Stimulated activated naive CD4-positive, alpha-beta T cell treated with Interleukin-2 at 50 U/mL for 16 hours (primary cell): Measurements from ENCODE around the gene NUDCD3.

Experiments used
- DNase-seq: peaks from one replicate; lab custom pipeline; 2025; lab: John Stamatoyannopoulos, UW

NUDCD3 gene

GRCh38 chr7:44353668-44354067 is 136.8 kb downstream of the NUDCD3 start:
- DNase-seq: no peak

GRCh38 chr7:44348851-44349781 is 141.3 kb downstream of the NUDCD3 start:
- no peak for DNase-seq

- no peak for DNase-seq
Observed at GRCh38 chr7:44348300-44348699, 142.2 kb downstream of the NUDCD3 start.

GRCh38 chr7:44347546-44348114 is 142.8 kb downstream of the NUDCD3 start:
- no peak for DNase-seq

GRCh38 chr7:44346063-44346462 is 144.4 kb downstream of the NUDCD3 start:
- DNase-seq: no peak

GRCh38 chr7:44341401-44341800 is 149.1 kb downstream of the NUDCD3 start:
- no peak for DNase-seq

GRCh38 chr7:44338600-44338999 is 151.9 kb downstream of the NUDCD3 start:
- no peak for DNase-seq

- DNase-seq: no peak
Observed at GRCh38 chr7:44336491-44336890, 154.0 kb downstream of the NUDCD3 start.

GRCh38 chr7:44335184-44335583 is 155.3 kb downstream of the NUDCD3 start:
- DNase-seq: no peak

GRCh38 chr7:44334734-44335097 is 155.7 kb downstream of the NUDCD3 start:
- no peak for DNase-seq

- DNase-seq: no peak
Observed at GRCh38 chr7:44333911-44334733, 156.3 kb downstream of the NUDCD3 start.

- DNase-seq: no peak
Observed at GRCh38 chr7:44331682-44332081, 158.8 kb downstream of the NUDCD3 start.

GRCh38 chr7:44330331-44330730 is 160.1 kb downstream of the NUDCD3 start:
- DNase-seq: no peak

- DNase-seq: no peak
Observed at GRCh38 chr7:44329888-44330287, 160.6 kb downstream of the NUDCD3 start.
